Natural killer cell treated with Interleukin-12 subunit alpha and Interleukin-12 subunit beta and Interleukin-15 and Interleukin-18, amount 100 ng/mL, for 72 hours (primary cell): Measurements from ENCODE around the gene FRY. TPM values are rescaled to one million over a fixed set of nuclear protein-coding genes. Genes with fewer than 3 reads are reported as not detected.
A peak's percentile ranks its signal among the peaks of the same experiment; 100 is the strongest.
"Not testable (repeated sequence)": the region's sequence is repeated elsewhere in the genome, so short reads cannot be mapped to it uniquely, and the experiment has no call there.

Experiments
- ATAC-seq, 2 donors: fragments of 150-1000 bp; cut with Tn5 transposase in 1 of 2; sonication (Bioruptor Pico), chemical (Tn5 transposase) in 1 of 2; 2 replicates each; pipeline ENCODE4 v1.10.0; 2021
- DNase-seq: peaks from one replicate; pipeline ENCODE4 v3.0.0; 2022; ENCODE audit warnings: low spot score
- H3K27ac Mint-ChIP-seq, 2 donors: 1 replicate in 1 of 2; 2 replicates in 1 of 2; pipeline ENCODE4 v1.8.0; 2022; ENCODE audit warnings: mixed read lengths in 2 of 2, mild to moderate bottlenecking in 1 of 2, moderate library complexity in 1 of 2
- H3K27me3 Mint-ChIP-seq, 2 donors: 1 replicate in 1 of 2; 2 replicates in 1 of 2; pipeline ENCODE4 v1.8.0; 2022; ENCODE audit warnings: mixed read lengths in 2 of 2
- H3K36me3 Mint-ChIP-seq: one replicate; pipeline ENCODE4 v1.8.0; 2022; ENCODE audit warnings: mixed read lengths
- H3K4me1 Mint-ChIP-seq, 2 donors: 1 replicate in 1 of 2; 2 replicates in 1 of 2; pipeline ENCODE4 v1.8.0; 2022; ENCODE audit warnings: low read depth in 2 of 2, mixed read lengths in 2 of 2, mild to moderate bottlenecking in 1 of 2
- H3K4me3 Mint-ChIP-seq: one replicate; pipeline ENCODE4 v1.8.0; 2022; ENCODE audit warnings: mixed read lengths
- H3K9me3 Mint-ChIP-seq: 2 replicates; pipeline ENCODE4 v1.8.0; 2022; ENCODE audit warnings: mixed read lengths
- total RNA-seq, 2 donors: library from RNA; stranded (reverse); gene quantifications; one replicate each; pipeline ENCODE4 v1.2.3, GENCODE V29; 2022

Gene FRY
- total RNA-seq: 1 to 10 TPM; 1.5 to 6.1 TPM

- ATAC-seq: peak; percentile 90 to 93
- Mint-ChIP-seq H3K27ac (peak within 1 kb of the TSS; percentile 52 to 66), H3K9me3 (no peaks in the 10 kb centered on the region), H3K4me1 (peaks cover 10 to 14% of the 10 kb centered on the region in 2 donors), H3K36me3 (no peaks in the 10 kb centered on the region), H3K27me3 (peaks cover 0 to 7% of the 10 kb centered on the region in 2 donors), H3K4me3 (peak within 1 kb of the TSS; percentile 84)
- peak; percentile 75 for DNase-seq
Observed at GRCh38 chr13:32031025-32031814, at the start of gene FRY. Gene FRY, plus strand, starts transcription at chr13:32031774. Its CDS starts 22 bp downstream, at chr13:32031796.

- DNase-seq (no peak), ATAC-seq (no peak)
- H3K27ac Mint-ChIP-seq: no peak overlapping the region
- no peaks in the 10 kb centered on the region for H3K4me1 Mint-ChIP-seq
- H3K36me3 Mint-ChIP-seq: no peaks in the 10 kb centered on the region
- no peaks in the 10 kb centered on the region for H3K9me3 Mint-ChIP-seq
- H3K4me3 Mint-ChIP-seq: no peak overlapping the region
- H3K27me3 Mint-ChIP-seq: no peaks in the 10 kb centered on the region
Observed at GRCh38 chr13:31982124-31982523, 49.5 kb upstream of the FRY start.

- H3K4me3 Mint-ChIP-seq: no peak overlapping the region
- no peak overlapping the region for H3K27ac Mint-ChIP-seq
- no peaks in the 10 kb centered on the region for H3K36me3 Mint-ChIP-seq
- ATAC-seq (no peak), DNase-seq (no peak)
- H3K27me3 Mint-ChIP-seq: no peaks in the 10 kb centered on the region
- no peaks in the 10 kb centered on the region for H3K9me3 Mint-ChIP-seq
- H3K4me1 Mint-ChIP-seq: no peaks in the 10 kb centered on the region
Observed at GRCh38 chr13:31982540-31982939, 49.0 kb upstream of the FRY start.

- not testable (repeated sequence) for H3K9me3 Mint-ChIP-seq, H3K4me3 Mint-ChIP-seq, DNase-seq, H3K27ac Mint-ChIP-seq, H3K27me3 Mint-ChIP-seq, H3K4me1 Mint-ChIP-seq, H3K36me3 Mint-ChIP-seq, ATAC-seq
Observed at GRCh38 chr13:31983696-31984095, 47.9 kb upstream of the FRY start.

GRCh38 chr13:31984388-31984787 lies 47.2 kb upstream of the FRY start:
- not testable (repeated sequence) for H3K27me3 Mint-ChIP-seq

GRCh38 chr13:31986676-31987470 lies 44.7 kb upstream of the FRY start:
- Mint-ChIP-seq H3K36me3 (no peaks in the 10 kb centered on the region), H3K4me1 (no peaks in the 10 kb centered on the region), H3K27ac (no peak overlapping the region), H3K9me3 (no peaks in the 10 kb centered on the region), H3K27me3 (no peaks in the 10 kb centered on the region), H3K4me3 (no peak overlapping the region)
- ATAC-seq (no peak), DNase-seq (no peak)

More at GRCh38 chr13:31984388-31984787, 47.2 kb upstream of the FRY start:
- ATAC-seq, H3K4me1 Mint-ChIP-seq, H3K4me3 Mint-ChIP-seq, H3K9me3 Mint-ChIP-seq, H3K27ac Mint-ChIP-seq, H3K36me3 Mint-ChIP-seq, DNase-seq: not testable (repeated sequence)

- H3K4me1 Mint-ChIP-seq: no peaks in the 10 kb centered on the region
- H3K36me3 Mint-ChIP-seq: no peaks in the 10 kb centered on the region
- ATAC-seq (no peak), DNase-seq (no peak)
- H3K4me3 Mint-ChIP-seq: no peak overlapping the region
- H3K27ac Mint-ChIP-seq: no peak overlapping the region
- no peaks in the 10 kb centered on the region for H3K9me3 Mint-ChIP-seq
- H3K27me3 Mint-ChIP-seq: no peaks in the 10 kb centered on the region
Observed at GRCh38 chr13:31987535-31988170, 43.9 kb upstream of the FRY start.

GRCh38 chr13:31994367-31994766 lies 37.2 kb upstream of the FRY start:
- H3K36me3 Mint-ChIP-seq, H3K4me1 Mint-ChIP-seq, H3K27ac Mint-ChIP-seq, H3K27me3 Mint-ChIP-seq, ATAC-seq, DNase-seq, H3K4me3 Mint-ChIP-seq, H3K9me3 Mint-ChIP-seq: not testable (repeated sequence)

GRCh38 chr13:31996601-31997000 lies 35.0 kb upstream of the FRY start:
- ATAC-seq (no peak), DNase-seq (no peak)
- peaks cover 6 to 7% of the 10 kb centered on the region in 2 donors for H3K4me1 Mint-ChIP-seq
- no peak overlapping the region for H3K4me3 Mint-ChIP-seq
- H3K27ac Mint-ChIP-seq: no peak overlapping the region
- no peaks in the 10 kb centered on the region for H3K27me3 Mint-ChIP-seq
- H3K9me3 Mint-ChIP-seq: no peaks in the 10 kb centered on the region
- H3K36me3 Mint-ChIP-seq: no peaks in the 10 kb centered on the region

GRCh38 chr13:31997641-31998040 lies 33.9 kb upstream of the FRY start:
- H3K36me3 Mint-ChIP-seq: no peaks in the 10 kb centered on the region
- H3K4me1 Mint-ChIP-seq: peaks cover 8 to 9% of the 10 kb centered on the region in 2 donors
- no peaks in the 10 kb centered on the region for H3K9me3 Mint-ChIP-seq

GRCh38 chr13:31998131-31998530 lies 33.4 kb upstream of the FRY start:
- ATAC-seq (no peak), DNase-seq (no peak)
- Mint-ChIP-seq H3K27me3 (no peaks in the 10 kb centered on the region), H3K27ac (no peak overlapping the region), H3K36me3 (no peaks in the 10 kb centered on the region), H3K4me3 (no peak overlapping the region), H3K9me3 (no peaks in the 10 kb centered on the region), H3K4me1 (peaks cover 8 to 9% of the 10 kb centered on the region in 2 donors)

More at GRCh38 chr13:31997641-31998040, 33.9 kb upstream of the FRY start:
- Mint-ChIP-seq H3K27me3 (no peaks in the 10 kb centered on the region), H3K4me3 (no peak overlapping the region), H3K27ac (no peak overlapping the region)
- DNase-seq (no peak), ATAC-seq (no peak)

- not testable (repeated sequence) for H3K9me3 Mint-ChIP-seq, H3K4me1 Mint-ChIP-seq, ATAC-seq, H3K36me3 Mint-ChIP-seq, DNase-seq, H3K4me3 Mint-ChIP-seq, H3K27me3 Mint-ChIP-seq
- peak overlapping the region; percentile 58 to 84 for H3K27ac Mint-ChIP-seq
Observed at GRCh38 chr13:32000754-32001153, 30.8 kb upstream of the FRY start.

- H3K27me3 Mint-ChIP-seq: no peaks in the 10 kb centered on the region
- no peaks in the 10 kb centered on the region for H3K9me3 Mint-ChIP-seq
- no peak overlapping the region for H3K4me3 Mint-ChIP-seq
- ATAC-seq (peak; percentile 66 to 79), DNase-seq (no peak)
- peaks cover 8 to 9% of the 10 kb centered on the region in 2 donors for H3K4me1 Mint-ChIP-seq
- peak overlapping the region; percentile 58 to 84 for H3K27ac Mint-ChIP-seq
- no peaks in the 10 kb centered on the region for H3K36me3 Mint-ChIP-seq
Observed at GRCh38 chr13:32001154-32001768, 30.3 kb upstream of the FRY start.
